ENCODE measurements around the gene ZNF618. TPM values are rescaled to one million over a fixed set of nuclear protein-coding genes. Genes with fewer than 3 reads are reported as not detected.

Gene ZNF618
- total and polyA plus RNA-seq, 8 donors = 5.1 to 14.0 (median 8.1) TPM

DNA sequence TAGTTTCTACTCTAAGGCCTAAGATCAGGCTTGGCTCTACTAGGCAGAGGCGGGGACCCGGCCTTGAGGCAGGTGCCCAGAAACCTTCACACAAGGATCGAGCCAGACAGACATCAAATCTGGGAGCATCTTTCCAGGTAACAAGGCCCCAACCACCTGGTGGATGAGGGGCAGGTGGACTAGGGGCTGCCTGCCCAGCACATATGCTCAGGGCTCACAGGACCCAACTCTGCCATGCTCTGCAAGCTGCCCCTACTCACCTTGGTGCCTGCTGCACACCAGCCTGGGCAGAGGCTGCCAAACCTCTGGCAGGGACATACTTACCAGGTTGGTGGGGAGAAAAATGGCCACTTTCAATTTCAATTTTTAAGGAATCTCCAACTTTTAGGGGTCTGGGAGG lies 2.2 kb upstream of the ZNF618 start:
- 76 to 81% methylated on average over 3 of the region's 3 CpGs for WGBS, 2 donors
- no peaks in the 10 kb centered on the region for H3K36me3 ChIP-seq
- no peaks in the 10 kb centered on the region for H3K27me3 ChIP-seq
- no peak overlapping the region for H3K27ac ChIP-seq
- TF ChIP-seq, protein P1, sequence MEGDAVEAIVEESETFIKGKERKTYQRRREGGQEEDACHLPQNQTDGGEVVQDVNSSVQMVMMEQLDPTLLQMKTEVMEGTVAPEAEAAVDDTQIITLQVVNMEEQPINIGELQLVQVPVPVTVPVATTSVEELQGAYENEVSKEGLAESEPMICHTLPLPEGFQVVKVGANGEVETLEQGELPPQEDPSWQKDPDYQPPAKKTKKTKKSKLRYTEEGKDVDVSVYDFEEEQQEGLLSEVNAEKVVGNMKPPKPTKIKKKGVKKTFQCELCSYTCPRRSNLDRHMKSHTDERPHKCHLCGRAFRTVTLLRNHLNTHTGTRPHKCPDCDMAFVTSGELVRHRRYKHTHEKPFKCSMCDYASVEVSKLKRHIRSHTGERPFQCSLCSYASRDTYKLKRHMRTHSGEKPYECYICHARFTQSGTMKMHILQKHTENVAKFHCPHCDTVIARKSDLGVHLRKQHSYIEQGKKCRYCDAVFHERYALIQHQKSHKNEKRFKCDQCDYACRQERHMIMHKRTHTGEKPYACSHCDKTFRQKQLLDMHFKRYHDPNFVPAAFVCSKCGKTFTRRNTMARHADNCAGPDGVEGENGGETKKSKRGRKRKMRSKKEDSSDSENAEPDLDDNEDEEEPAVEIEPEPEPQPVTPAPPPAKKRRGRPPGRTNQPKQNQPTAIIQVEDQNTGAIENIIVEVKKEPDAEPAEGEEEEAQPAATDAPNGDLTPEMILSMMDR (IDR thresholded peaks at IDR 0.05) = no peak
- FAIRE-seq (no peak), ATAC-seq (no peak), DNase-seq (no peak)
- no peak overlapping the region for H3K4me3 ChIP-seq
- intact Hi-C loops (cut with DNase I) = no loop called here
- H3K4me1 ChIP-seq = peaks cover 7 to 17% (median 13%) of the 10 kb centered on the region in 3 donors
- no peaks in the 10 kb centered on the region for H3K9me3 ChIP-seq

DNA sequence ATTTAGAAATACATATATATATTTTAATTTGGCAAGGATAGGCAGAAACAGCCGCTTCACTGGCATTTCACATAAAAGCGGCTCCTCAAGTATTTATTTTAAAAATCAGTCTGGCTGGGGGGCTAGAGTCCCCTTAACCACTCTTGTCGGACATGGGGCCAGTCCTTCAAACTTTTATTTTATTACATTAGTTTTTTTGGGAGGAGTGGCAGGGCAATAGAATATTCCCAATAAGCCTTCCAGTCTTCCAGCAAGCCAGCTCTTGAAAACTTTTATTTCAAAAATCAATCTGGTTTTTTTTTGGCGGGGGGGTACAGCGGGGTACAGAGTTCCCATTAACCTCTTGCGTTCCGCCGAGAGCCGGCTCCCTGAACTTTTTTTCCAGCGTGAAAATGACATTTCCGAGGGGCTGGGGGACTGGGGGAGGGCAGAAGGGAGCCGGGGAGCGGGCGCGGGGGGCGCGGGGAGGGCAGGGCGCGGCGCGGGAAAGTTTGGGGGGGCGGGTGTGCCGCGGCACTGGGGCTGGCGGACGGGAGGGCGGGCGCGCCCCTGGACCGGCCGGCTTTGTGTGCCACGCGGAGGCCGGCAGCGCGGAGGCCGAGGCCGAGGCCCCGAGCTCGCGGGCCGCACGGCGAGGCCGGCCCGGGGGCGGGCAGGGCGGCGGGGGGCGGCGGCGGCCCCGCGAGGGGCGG lies 504 bp upstream of the ZNF618 start:
- intact Hi-C loops (cut with DNase I) = no loop called here

DNA sequence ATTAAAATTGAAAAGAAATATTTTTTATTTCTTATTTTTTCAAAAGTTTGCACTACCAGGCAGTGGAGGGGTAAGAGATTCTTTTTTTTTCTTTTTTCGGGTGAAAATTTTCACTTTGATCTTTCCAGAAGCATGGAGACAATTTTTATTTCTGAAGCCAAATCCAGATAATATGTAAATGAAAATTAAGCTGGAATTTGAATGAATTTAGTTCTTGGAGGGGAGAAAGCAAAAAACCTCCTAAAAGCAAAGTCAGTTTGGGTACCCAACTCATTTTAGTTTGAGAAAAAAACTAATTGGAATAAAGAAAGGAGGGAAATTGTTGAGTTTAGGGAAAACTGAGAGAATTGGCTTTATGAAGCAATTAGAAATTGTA lies 872 bp downstream of the ZNF618 start:
- TF ChIP-seq, protein P1 (IDR thresholded peaks at IDR 0.05) = peak in 2 of 4 donors; percentile 47 to 49
- H3K27ac ChIP-seq = peak overlapping the region in 1 of 4 donors; percentile 83
- ATAC-seq = no peak
- H3K36me3 ChIP-seq = no peaks in the 10 kb centered on the region
- no peaks in the 10 kb centered on the region for H3K27me3 ChIP-seq
- peaks cover 7 to 22% (median 13%) of the 10 kb centered on the region in 3 donors for H3K4me1 ChIP-seq
- H3K9me3 ChIP-seq = no peaks in the 10 kb centered on the region
- no peak for DNase-seq
- FAIRE-seq = peak; percentile 68
- WGBS, 2 donors = 0% methylated on average over 1 of the region's 1 CpG
- H3K4me3 ChIP-seq = peak overlapping the region; percentile 78 to 88 (median 85)
- intact Hi-C loops (cut with DNase I) = no loop called here

More for the DNA sequence above, 504 bp upstream of the ZNF618 start:
- Histone ChIP-seq H3K4me1 (peaks cover 7 to 22% (median 13%) of the 10 kb centered on the region in 3 donors), H3K36me3 (no peaks in the 10 kb centered on the region), H3K4me3 (peak overlapping the region in 2 of 4 donors; percentile 35 to 88), H3K9me3 (no peaks in the 10 kb centered on the region), H3K27ac (no peak overlapping the region), H3K27me3 (no peaks in the 10 kb centered on the region)
- DNase-seq = peak in 2 of 6 donors; percentile 34 to 63
- TF ChIP-seq, protein P1 (IDR thresholded peaks at IDR 0.05) = no peak
- peak; percentile 21 to 55 (median 42) for ATAC-seq
- WGBS, 2 donors = 4 to 5% methylated on average over 25 to 55 of the region's 55 CpGs
- FAIRE-seq = no peak

DNA sequence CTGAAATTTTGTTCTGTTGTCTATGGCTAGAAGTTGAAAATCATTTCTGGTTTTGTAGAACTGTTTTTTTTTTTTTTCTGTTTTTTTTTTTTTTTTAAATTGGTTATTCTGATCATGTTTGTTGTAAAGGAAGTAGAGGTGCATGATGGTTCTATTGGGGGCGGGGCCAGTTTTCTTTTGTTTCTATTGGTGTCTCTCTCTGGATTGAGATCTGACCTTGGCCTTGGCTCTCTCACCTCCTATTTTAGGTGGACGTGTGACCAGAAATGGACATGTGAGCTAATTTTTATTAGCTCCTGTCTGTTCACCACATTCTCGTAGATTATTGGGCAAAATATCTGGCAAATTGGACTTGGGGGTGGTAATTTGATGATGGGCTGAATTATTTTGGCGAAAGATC lies 3.2 kb downstream of the ZNF618 start:
- Histone ChIP-seq H3K4me1 (peaks cover 7 to 22% (median 13%) of the 10 kb centered on the region in 3 donors), H3K27ac (no peak overlapping the region), H3K36me3 (no peaks in the 10 kb centered on the region), H3K4me3 (no peak overlapping the region), H3K9me3 (no peaks in the 10 kb centered on the region), H3K27me3 (no peaks in the 10 kb centered on the region)
- intact Hi-C loops (cut with DNase I) = no loop called here
- TF ChIP-seq, protein P1 (IDR thresholded peaks at IDR 0.05) = no peak
- no peak for ATAC-seq
- DNase-seq = no peak
- WGBS, 2 donors = 81 to 85% methylated on average over 4 of the region's 4 CpGs
- FAIRE-seq = no peak

DNA sequence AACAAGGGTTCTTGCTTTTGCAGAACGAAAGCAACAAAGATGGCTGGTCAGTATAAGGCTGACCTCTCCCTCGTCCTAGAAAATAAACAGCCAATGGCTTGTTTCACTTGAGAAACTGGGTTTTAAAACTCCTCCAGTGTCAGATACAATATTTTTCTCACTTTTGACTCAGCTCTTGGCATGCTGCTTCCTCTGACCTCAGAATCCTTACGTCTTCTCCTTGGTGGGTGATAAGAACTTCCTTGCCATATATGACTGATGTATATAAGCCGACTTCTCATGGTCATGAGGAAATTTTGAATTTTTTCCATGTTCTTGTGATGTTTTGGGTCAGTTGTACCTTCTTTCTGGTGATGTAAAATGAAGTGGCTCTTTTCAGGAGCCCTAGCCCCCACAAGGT lies 3.8 kb downstream of the ZNF618 start:
- H3K4me1 ChIP-seq = peaks cover 7 to 22% (median 13%) of the 10 kb centered on the region in 3 donors
- 87 to 89% methylated on average over 4 of the region's 4 CpGs for WGBS, 2 donors
- H3K36me3 ChIP-seq = no peaks in the 10 kb centered on the region
- DNase-seq (no peak), FAIRE-seq (no peak), ATAC-seq (no peak)
- no peaks in the 10 kb centered on the region for H3K27me3 ChIP-seq
- H3K9me3 ChIP-seq = no peaks in the 10 kb centered on the region
- intact Hi-C loops (cut with DNase I) = no loop called here
- H3K27ac ChIP-seq = no peak overlapping the region
- H3K4me3 ChIP-seq = no peak overlapping the region
- TF ChIP-seq, protein P1 (IDR thresholded peaks at IDR 0.05) = no peak
